Activated CD4-positive, alpha-beta T cell treated with anti-CD3 and anti-CD28 coated beads for 1 hour (primary cell): ENCODE measurements around the gene RAB33B.

Experiments used
- DNase-seq: peaks from one replicate; pipeline ENCODE4 v3.0.0-alpha.2; 2020

The RAB33B gene

GRCh38 chr4:139509727-139510410 is 55.9 kb downstream of the RAB33B start:
- DNase-seq: no peak

- no peak for DNase-seq
Measured at GRCh38 chr4:139511320-139511719, 57.4 kb downstream of the RAB33B start.

GRCh38 chr4:139514382-139515059 is 60.6 kb downstream of the RAB33B start:
- no peak for DNase-seq

- no peak for DNase-seq
Measured at GRCh38 chr4:139515531-139515958, 61.6 kb downstream of the RAB33B start.

GRCh38 chr4:139521754-139522401 is 68.0 kb downstream of the RAB33B start:
- no peak for DNase-seq

GRCh38 chr4:139522457-139522856 is 68.5 kb downstream of the RAB33B start:
- no peak for DNase-seq

GRCh38 chr4:139523076-139523475 is 69.2 kb downstream of the RAB33B start:
- no peak for DNase-seq

GRCh38 chr4:139524062-139524631 is 70.2 kb downstream of the RAB33B start:
- DNase-seq: no peak

GRCh38 chr4:139525414-139525813 is 71.5 kb downstream of the RAB33B start:
- no peak for DNase-seq
